IMR-90 (cell line): Measurements from ENCODE around the gene GGA3. TPM values are rescaled to one million over a fixed set of nuclear protein-coding genes. Genes with fewer than 3 reads are reported as not detected.

Source experiments
- ATAC-seq: fragments of 200-7000 bp; cut with Tn5 transposase; 2 replicates; pipeline ENCODE4 v1.9.1; 2020; ENCODE audit warnings: low read depth, mild to moderate bottlenecking, moderate library complexity
- BruUV-seq: library from RNA; stranded (reverse); fragments of 400-500 nt; replicated peaks from 2 replicates; lab custom pipeline; 2021; lab: Mats Ljungman, UMichigan
- CTCF ChIA-PET: fragments of 300-600 bp; formaldehyde crosslinking; extraction: SDS; loops from one replicate; lab custom pipeline; 2021; ENCODE audit warnings: antibody characterized with exemption; lab: Yijun Ruan, JAX
- POLR2A ChIA-PET: fragments of 300-600 bp; sonication (Branson Sonifier 250); formaldehyde crosslinking; loops from one replicate; lab custom pipeline; 2022; ENCODE audit warnings: antibody characterized with exemption; ENCODE audit not compliant: unreplicated experiment; lab: Charles Lee
- DNase-seq: peaks from one replicate; pipeline ENCODE4 v3.0.0; 2013
- H2AFZ ChIP-seq: replicated peaks from 2 replicates; pipeline ENCODE3; 2013; ENCODE audit warnings: low read length, mild to moderate bottlenecking; ENCODE audit not compliant: poor library complexity
- H2AK5ac ChIP-seq: 2 replicates; pipeline ENCODE4 v1.6.1; 2013; ENCODE audit warnings: low read depth, low read length, inconsistent platforms
- H2AK9ac ChIP-seq: replicated peaks from 2 replicates; pipeline ENCODE3; 2013; ENCODE audit warnings: mild to moderate bottlenecking, low read depth, low read length, moderate library complexity; ENCODE audit not compliant: poor library complexity
- H2BK120ac ChIP-seq: 2 replicates; pipeline ENCODE4 v1.6.1; 2013; ENCODE audit warnings: low read depth, low read length, inconsistent platforms
- H2BK15ac ChIP-seq: 3 replicates; pipeline ENCODE4 v1.6.1; 2013; ENCODE audit warnings: low read depth, low read length, inconsistent platforms
- H2BK20ac ChIP-seq: 2 replicates; pipeline ENCODE4 v1.6.1; 2013; ENCODE audit warnings: low read depth, mild to moderate bottlenecking, inconsistent platforms, low read length, moderate library complexity
- H2BK5ac ChIP-seq: 2 replicates; pipeline ENCODE4 v1.6.1; 2013; ENCODE audit warnings: mild to moderate bottlenecking, low read depth, low read length, inconsistent platforms; ENCODE audit not compliant: poor library complexity, severe bottlenecking
- H3K14ac ChIP-seq: replicated peaks from 2 replicates; pipeline ENCODE4 v1.6.1; 2013; ENCODE audit warnings: low read depth, low read length, inconsistent platforms
- H3K18ac ChIP-seq: 2 replicates; pipeline ENCODE4 v1.6.1; 2013; ENCODE audit warnings: low read depth, low read length, control low read depth
- H3K23ac ChIP-seq: 2 replicates; pipeline ENCODE4 v1.6.1; 2013; ENCODE audit warnings: low read depth, low read length, inconsistent platforms
- H3K27ac ChIP-seq: 2 replicates; pipeline ENCODE4 v1.5.1; 2013; ENCODE audit warnings: mild to moderate bottlenecking, control low read depth, low read length; ENCODE audit not compliant: insufficient read depth
- H3K27me3 ChIP-seq: 2 replicates; pipeline ENCODE4 v1.6.1; 2013; ENCODE audit warnings: low read length; ENCODE audit not compliant: control insufficient read depth, insufficient read depth
- H3K36me3 ChIP-seq: 2 replicates; pipeline ENCODE4 v1.6.1; 2013; ENCODE audit warnings: low read length, mixed read lengths; ENCODE audit not compliant: control insufficient read depth, insufficient read depth
- H3K4ac ChIP-seq: 2 replicates; pipeline ENCODE4 v1.6.1; 2013; ENCODE audit warnings: low read depth, low read length, inconsistent platforms
- H3K4me1 ChIP-seq: 2 replicates; pipeline ENCODE4 v1.6.1; 2013; ENCODE audit warnings: low read length, mixed read lengths; ENCODE audit not compliant: control insufficient read depth, insufficient read depth
- H3K4me2 ChIP-seq: 2 replicates; pipeline ENCODE4 v1.6.1; 2013; ENCODE audit warnings: low read depth, mild to moderate bottlenecking, control low read depth, low read length, moderate library complexity
- H3K4me3 ChIP-seq: 2 replicates; pipeline ENCODE4 v1.5.1; 2013; ENCODE audit warnings: low read depth, mild to moderate bottlenecking, control low read depth, low read length, moderate library complexity; ENCODE audit not compliant: insufficient read depth
- H3K56ac ChIP-seq: 2 replicates; pipeline ENCODE4 v1.6.1; 2013; ENCODE audit warnings: low read length, inconsistent platforms; ENCODE audit not compliant: insufficient read depth; ENCODE audit errors: extremely low read depth
- H3K79me1 ChIP-seq, 2 experiments: 2 replicates each; pipeline ENCODE4 v1.6.1; 2013; ENCODE audit warnings: low read length in 2 of 2, inconsistent platforms in 1 of 2, low read depth in 1 of 2
- H3K9ac ChIP-seq: 2 replicates; pipeline ENCODE4 v1.6.1; 2013; ENCODE audit warnings: low read depth, low read length, control low read depth
- H3K9me1 ChIP-seq: 2 replicates; pipeline ENCODE4 v1.6.1; 2013; ENCODE audit warnings: low read length, inconsistent platforms; ENCODE audit not compliant: insufficient read depth
- H3K9me3 ChIP-seq: 2 replicates; pipeline ENCODE4 v1.6.1; 2013; ENCODE audit warnings: low read length; ENCODE audit not compliant: control insufficient read depth, insufficient read depth
- H4K20me1 ChIP-seq: 2 replicates; pipeline ENCODE4 v1.6.1; 2013; ENCODE audit warnings: low read length, inconsistent platforms; ENCODE audit not compliant: insufficient read depth
- H4K5ac ChIP-seq: 2 replicates; pipeline ENCODE4 v1.6.1; 2013; ENCODE audit warnings: mild to moderate bottlenecking, low read depth, low read length, control low read depth
- H4K8ac ChIP-seq, 2 experiments: 2 replicates each; pipeline ENCODE4 v1.6.1; 2013; ENCODE audit warnings: low read depth in 2 of 2, low read length in 2 of 2, control low read depth in 1 of 2, inconsistent platforms in 1 of 2
- H4K91ac ChIP-seq: 2 replicates; pipeline ENCODE4 v1.6.1; 2013; ENCODE audit warnings: low read depth, low read length, inconsistent platforms; ENCODE audit not compliant: insufficient read depth
- BHLHE40 ChIP-seq: fragments of 150-350 bp; IDR thresholded peaks from 2 replicates; pipeline ENCODE4 v1.6.1; 2016; ENCODE audit warnings: mild to moderate bottlenecking, low read depth, low read length
- CEBPB ChIP-seq: IDR thresholded peaks from 2 replicates; pipeline ENCODE4 v1.6.1; 2012; ENCODE audit warnings: low read depth, low read length, improper control_type of control experiment
- CHD1 ChIP-seq: IDR thresholded peaks from 2 replicates; pipeline ENCODE4 v1.6.1; 2012; ENCODE audit warnings: low read depth, low read length, improper control_type of control experiment
- CTCF ChIP-seq: conservative IDR thresholded peaks from 2 replicates; pipeline ENCODE4 v1.5.1; 2012; ENCODE audit warnings: mild to moderate bottlenecking, low read depth, low read length, improper control_type of control experiment
- ELK1 ChIP-seq: fragments of 150-350 bp; IDR thresholded peaks from 2 replicates; pipeline ENCODE4 v1.6.1; 2016; ENCODE audit warnings: low read depth, mild to moderate bottlenecking, low read length, moderate library complexity, borderline replicate concordance
- FOS ChIP-seq: fragments of 150-350 bp; IDR thresholded peaks from 2 replicates; pipeline ENCODE4 v1.6.1; 2016; ENCODE audit warnings: low read depth, low read length
- MAFK ChIP-seq: IDR thresholded peaks from 2 replicates; pipeline ENCODE4 v1.6.1; 2012; ENCODE audit warnings: low read depth, low read length, improper control_type of control experiment
- MAZ ChIP-seq: IDR thresholded peaks from 2 replicates; pipeline ENCODE4 v1.6.1; 2012; ENCODE audit warnings: low read depth, mild to moderate bottlenecking, low read length, improper control_type of control experiment, moderate library complexity, borderline replicate concordance
- MXI1 ChIP-seq: IDR thresholded peaks from 2 replicates; pipeline ENCODE4 v1.6.1; 2012; ENCODE audit warnings: low read depth, mild to moderate bottlenecking, low read length, moderate library complexity, borderline replicate concordance
- NFE2L2 ChIP-seq: fragments of 150-350 bp; IDR thresholded peaks from 2 replicates; pipeline ENCODE4 v1.6.1; 2016; ENCODE audit warnings: low read depth, mild to moderate bottlenecking, low read length
- POLR2A ChIP-seq: IDR thresholded peaks from 2 replicates; pipeline ENCODE4 v1.6.1; 2012; ENCODE audit warnings: mild to moderate bottlenecking, low read depth, low read length
- RAD21 ChIP-seq: IDR thresholded peaks from 2 replicates; pipeline ENCODE4 v1.6.1; 2012; ENCODE audit warnings: low read length, improper control_type of control experiment
- RCOR1 ChIP-seq: IDR thresholded peaks from 2 replicates; pipeline ENCODE4 v1.6.1; 2012; ENCODE audit warnings: mild to moderate bottlenecking, low read length, improper control_type of control experiment; ENCODE audit not compliant: insufficient replicate concordance
- RFX5 ChIP-seq: IDR thresholded peaks from 2 replicates; pipeline ENCODE4 v1.8.0; 2012; ENCODE audit warnings: low read depth, mild to moderate bottlenecking, low read length, moderate library complexity
- SMC3 ChIP-seq: fragments of 150-350 bp; IDR thresholded peaks from 2 replicates; pipeline ENCODE4 v1.6.1; 2016; ENCODE audit warnings: low read depth, mild to moderate bottlenecking, antibody characterized with exemption, low read length, moderate library complexity
- USF2 ChIP-seq: fragments of 150-350 bp; IDR thresholded peaks from 2 replicates; pipeline ENCODE4 v1.6.1; 2017; ENCODE audit warnings: mild to moderate bottlenecking, antibody characterized with exemption, low read length, low read depth
- WGBS, 2 experiments: methylation state at CpG; one replicate each; pipeline versions ENCODE4 v1.1.5 to v1.1.7; 2013; ENCODE audit warnings: missing lambda C conversion rate in 2 of 2; ENCODE audit not compliant: insufficient read length in 1 of 2; ENCODE audit errors: extremely low coverage in 2 of 2; 5-methylcytosine and 5-hydroxymethylcytosine counted together
- dilution Hi-C: fragments of 300-500 bp; cut with HindIII; formaldehyde crosslinking; loops from one replicate; pipeline ENCODE4 v1.14.3; 2018; ENCODE audit warnings: low sequenced_read_pairs; ENCODE audit not compliant: unreplicated experiment
- in situ Hi-C: fragments of 300-500 bp; cut with MboI; formaldehyde crosslinking; loops from 3 replicates; pipeline ENCODE4 v1.14.3; 2019; ENCODE audit warnings: low sequenced_read_pairs, inconsistent platforms, mixed read lengths
- intact Hi-C: fragments of 100-400 bp; cut with micrococcal nuclease; formaldehyde crosslinking; loops from 2 replicates; pipeline ENCODE4 v1.10.0; 2022
- polyA plus RNA-seq, 3 experiments: library from polyadenylated mRNA; depleted of rRNA; stranded (reverse); fragments of >200 nt; gene quantifications; 2 replicates each; pipeline ENCODE4 v1.2.3, GENCODE V29; 2012; ENCODE audit warnings: low replicate concordance in 1 of 3
- total RNA-seq: library from RNA; depleted of rRNA; stranded (reverse); fragments of >200 nt; gene quantifications from 2 replicates; pipeline ENCODE4 v1.2.3, GENCODE V29; 2012

GGA3 gene
- total and polyA plus RNA-seq, 2 of the 4 experiments (the other 2 are of a cell fraction), result 15.1 to 35.2 TPM

GRCh38 chr17:75246404-75246803 lies 15.0 kb downstream of the GGA3 start:
- Histone ChIP-seq H3K18ac (no peak overlapping the region), H3K4me2 (no peak overlapping the region), H3K79me1 (peaks cover 10 to 40% of the 10 kb centered on the region in 2 experiments; a peak in 3 of 4 replicates), H3K9me1 (0 out of 2 replicates have a peak, but pooled peaks cover 3% of the 10 kb centered on the region), H2BK120ac (no peak overlapping the region), H3K4ac (no peak overlapping the region), H3K27me3 (no peaks in the 10 kb centered on the region), H4K8ac (no peak overlapping the region), H2AFZ (no peak overlapping the region), H3K4me1 (peaks cover 3% of the 10 kb centered on the region; the same call in 1 of the 2 replicates), H3K36me3 (peaks cover 51% of the 10 kb centered on the region), H3K9me3 (no peaks in the 10 kb centered on the region), H3K4me3 (no peak overlapping the region), H4K91ac (no peak overlapping the region), H4K20me1 (peaks cover 29% of the 10 kb centered on the region), H2AK9ac (no peak overlapping the region), H3K9ac (no peak overlapping the region), H2BK15ac (no peak overlapping the region), H3K56ac (no peak overlapping the region), H2BK5ac (no peak overlapping the region), H3K27ac (no peak overlapping the region), H3K23ac (no peak overlapping the region), H2BK20ac (no peak overlapping the region), H3K14ac (no peak overlapping the region), H2AK5ac (no peak overlapping the region), H4K5ac (no peak overlapping the region)
- no peak for ATAC-seq
- dilution Hi-C loops (no loop called here), in situ Hi-C loops (no loop called here), intact Hi-C loops (no loop called here)
- BruUV-seq, result no TSS peak
- ChIA-PET POLR2A (no interaction called here), CTCF (no interaction called here)
- 87% methylated on average over 8 of the region's 12 CpGs; no CpG with 5 or more reads in 1 of the 2 experiments for WGBS, 2 experiments
- no peak for DNase-seq
- TF ChIP-seq CEBPB (no peak), NFE2L2 (no peak), RCOR1 (no peak), MAZ (no peak), MXI1 (no peak), RFX5 (no peak), USF2 (no peak), SMC3 (no peak), FOS (no peak), RAD21 (no peak), POLR2A (no peak), BHLHE40 (no peak), MAFK (no peak), CHD1 (no peak), ELK1 (no peak), CTCF (no peak)
